ENCODE data around the gene CCNL1.
"Not testable (repeated sequence)": the region's sequence is repeated elsewhere in the genome, so short reads cannot be mapped to it uniquely, and the experiment has no call there.

CCNL1 gene

DNA sequence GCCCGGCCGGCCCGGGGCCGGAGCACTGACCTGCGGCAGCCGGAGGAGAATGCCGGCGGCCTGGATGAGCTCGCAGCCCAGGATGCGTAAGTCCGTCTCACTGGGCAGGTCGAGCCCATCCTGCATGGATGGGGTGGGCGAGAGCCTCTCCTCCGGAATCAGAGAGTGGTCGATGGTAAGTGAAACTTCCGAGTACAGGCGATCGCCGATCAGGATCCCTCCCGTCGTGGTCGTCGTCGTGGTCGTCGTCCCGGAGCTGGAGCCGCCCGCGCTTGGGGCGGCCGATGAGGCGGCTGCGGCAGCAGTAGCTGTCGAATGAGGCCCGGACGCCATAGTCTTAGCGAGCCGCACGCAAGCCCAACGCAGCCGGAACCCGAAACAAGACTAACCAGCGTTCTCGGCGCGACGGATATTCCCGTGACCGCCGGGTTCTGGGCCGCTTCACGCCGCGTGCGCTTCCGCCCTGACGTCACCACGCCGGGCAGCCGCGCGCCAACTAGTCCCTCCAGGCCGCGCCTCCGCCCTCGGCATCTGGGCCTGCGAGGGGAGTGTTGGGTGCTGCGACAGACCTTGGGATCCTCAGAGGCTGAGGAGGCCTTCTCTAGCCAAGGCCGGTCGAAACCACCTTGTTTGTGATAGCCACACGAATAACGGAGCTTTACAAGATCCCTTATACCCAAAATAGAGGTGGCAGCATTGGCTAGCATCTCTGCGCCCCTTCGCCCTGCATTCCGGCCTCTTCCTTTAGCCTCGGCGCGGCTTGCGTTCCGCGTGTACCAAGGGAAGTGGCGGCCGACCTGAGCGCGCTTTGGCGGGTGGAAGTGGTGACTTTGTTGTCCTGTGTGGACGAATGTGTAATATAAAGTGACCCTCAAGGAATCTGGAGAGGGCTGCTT, at the start of gene CCNL1:
Gene CCNL1 (minus strand): TSS at position 386 of the 896 bp plus-strand sequence. CDS start 53 bp downstream, at position 333.
- DNase-seq (ENCODE audit: low read depth): peak; percentile 85

DNA sequence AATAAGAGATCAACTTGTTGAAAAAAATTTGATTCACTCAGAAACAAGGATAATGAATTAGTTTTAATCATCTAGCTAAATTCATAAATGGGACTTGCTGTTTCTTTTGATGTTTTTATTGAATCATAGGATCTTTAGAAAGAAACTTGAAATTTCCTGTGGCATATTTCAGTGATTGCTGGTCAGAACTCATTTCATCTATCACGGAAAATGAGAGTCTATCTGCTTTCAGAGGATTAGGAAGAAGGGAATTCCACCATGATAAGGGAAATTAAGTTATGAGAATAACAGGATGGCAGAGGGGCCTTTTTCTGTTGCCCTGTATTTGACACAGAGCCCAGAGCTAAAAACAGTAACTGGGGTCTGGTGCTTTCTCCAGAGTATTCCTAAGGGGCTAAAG, 44.9 kb upstream of the CCNL1 start:
- DNase-seq (ENCODE audit: low read depth): no peak

DNA sequence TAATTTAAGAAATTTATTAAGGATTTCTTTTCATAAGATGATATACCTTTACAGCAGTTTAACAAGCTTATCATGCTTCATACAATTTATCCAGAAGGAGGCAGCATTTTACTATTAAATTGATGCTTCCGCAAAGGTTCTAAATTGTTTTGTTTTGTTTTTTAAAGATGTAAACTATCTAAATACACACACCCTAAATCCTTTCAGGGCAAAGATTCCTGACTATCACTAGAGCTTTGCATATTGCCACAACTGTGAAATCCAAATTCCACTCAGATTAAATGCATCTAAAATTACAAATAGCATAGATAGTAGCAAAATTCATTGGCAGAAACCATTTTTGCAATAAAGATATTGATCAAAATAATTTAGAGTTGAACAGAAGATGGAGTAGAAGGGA, 44.5 kb upstream of the CCNL1 start:
- DNase-seq (ENCODE audit: low read depth): no peak

DNA sequence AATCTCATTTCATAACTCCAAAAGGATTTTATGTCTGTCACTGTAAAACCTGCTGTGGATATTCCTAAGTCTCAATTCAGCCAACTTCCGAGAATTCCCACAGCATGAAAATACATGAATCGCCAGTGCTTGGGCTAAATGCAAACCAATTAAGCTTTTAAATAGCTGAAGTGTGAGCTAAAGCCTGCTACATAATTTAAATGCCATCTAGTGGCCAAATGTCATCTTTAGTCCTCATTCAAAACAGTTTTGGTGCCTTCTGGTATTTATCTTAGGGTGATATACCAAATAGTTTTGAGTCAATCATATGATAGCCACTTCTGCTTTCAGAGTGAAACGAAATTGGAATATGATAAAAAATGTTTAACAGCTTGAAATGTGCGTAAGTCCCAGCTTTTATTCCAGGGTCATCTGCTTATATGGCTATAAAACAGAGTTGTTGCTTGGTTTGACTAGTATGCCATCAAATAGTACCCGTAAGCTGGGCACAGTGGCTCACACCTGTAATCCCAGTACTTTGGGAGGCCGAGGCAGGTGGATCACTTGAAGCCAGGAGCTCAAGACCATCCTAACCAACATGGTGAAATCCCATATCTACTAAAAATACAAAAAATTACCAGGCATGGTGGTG, 41.8 kb upstream of the CCNL1 start:
- no peak for DNase-seq (ENCODE audit: low read depth)

DNA sequence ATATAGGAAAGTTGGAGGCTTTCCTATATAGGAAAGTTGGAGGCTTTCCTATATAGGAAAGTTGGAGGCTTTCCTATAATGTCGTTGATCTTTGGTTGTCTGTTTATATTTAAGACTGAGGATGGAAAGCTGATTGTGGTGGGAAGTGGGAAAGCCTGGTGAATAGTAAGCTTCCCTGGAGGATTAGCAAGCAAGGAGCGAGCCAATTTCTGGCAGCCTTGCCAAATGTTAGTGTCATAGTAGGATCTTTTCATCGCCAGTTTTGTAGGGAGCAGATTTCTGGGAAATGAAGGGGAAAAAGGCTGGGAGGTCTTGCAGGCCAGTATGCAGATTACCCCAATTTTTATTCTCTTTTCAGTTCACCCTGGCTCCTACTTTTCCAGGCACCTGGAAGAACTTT, 39.9 kb upstream of the CCNL1 start:
- no peak for DNase-seq (ENCODE audit: low read depth)

DNA sequence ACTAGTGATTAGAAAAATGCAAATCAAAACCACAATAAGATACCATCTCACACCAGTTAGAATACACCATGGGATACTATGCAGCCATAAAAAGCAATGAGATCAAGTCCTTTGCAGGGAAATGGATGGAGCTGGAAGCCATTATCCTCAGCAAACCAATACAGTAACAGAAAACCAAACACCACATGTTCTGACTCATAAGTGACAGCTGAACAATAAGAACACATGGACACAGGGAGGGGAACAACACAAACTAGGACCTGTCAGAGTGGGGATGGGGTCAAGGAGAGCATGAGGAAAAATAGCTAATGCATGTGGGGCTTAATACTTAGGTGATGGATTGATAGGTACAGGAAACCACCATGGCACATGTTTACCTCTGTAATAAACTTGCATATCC, 36.0 kb upstream of the CCNL1 start:
- no peak for DNase-seq (ENCODE audit: low read depth)

DNA sequence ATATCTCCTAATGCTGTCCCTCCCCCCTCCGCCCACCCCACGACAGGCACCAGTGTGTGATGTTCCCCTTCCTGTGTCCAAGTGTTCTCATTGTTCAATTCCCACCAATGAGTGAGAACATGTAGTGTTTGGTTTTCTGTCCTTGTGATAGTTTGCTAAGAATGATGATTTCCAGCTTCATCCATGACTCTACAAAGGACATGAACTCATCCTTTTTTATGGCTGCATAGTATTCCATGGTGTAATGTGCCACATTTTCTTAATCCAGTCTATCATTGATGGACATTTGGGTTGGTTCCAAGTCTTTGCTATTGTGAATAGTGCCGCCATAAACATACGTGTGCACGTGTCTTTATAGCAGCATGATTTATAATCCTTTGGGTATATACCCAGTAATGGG, 31.2 kb upstream of the CCNL1 start:
- not testable (repeated sequence) for DNase-seq (ENCODE audit: low read depth)

DNA sequence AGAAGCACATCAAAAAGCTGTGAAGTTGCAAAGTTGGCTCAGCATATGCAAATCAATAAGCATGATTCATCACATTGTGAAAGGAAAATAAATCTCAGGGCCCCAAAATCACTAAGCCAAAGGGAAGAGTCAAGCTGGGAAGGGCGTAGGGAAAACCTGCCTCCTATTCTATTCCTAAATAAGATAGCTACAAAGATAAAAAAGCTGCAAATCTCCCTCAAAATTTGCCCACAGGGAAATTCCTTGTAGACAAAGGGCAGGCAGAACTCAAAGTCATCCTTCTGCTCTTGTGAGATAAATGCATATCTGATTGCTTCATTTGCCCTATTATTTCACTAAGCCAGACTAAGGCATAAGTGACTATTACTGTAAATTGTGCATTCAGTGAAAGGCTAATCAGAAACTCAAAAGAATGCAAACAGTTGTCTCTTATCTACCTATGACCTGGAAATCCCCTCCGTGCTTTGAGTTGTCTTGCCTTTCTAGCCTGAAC, 30.5 kb upstream of the CCNL1 start:
- no peak for DNase-seq (ENCODE audit: low read depth)

DNA sequence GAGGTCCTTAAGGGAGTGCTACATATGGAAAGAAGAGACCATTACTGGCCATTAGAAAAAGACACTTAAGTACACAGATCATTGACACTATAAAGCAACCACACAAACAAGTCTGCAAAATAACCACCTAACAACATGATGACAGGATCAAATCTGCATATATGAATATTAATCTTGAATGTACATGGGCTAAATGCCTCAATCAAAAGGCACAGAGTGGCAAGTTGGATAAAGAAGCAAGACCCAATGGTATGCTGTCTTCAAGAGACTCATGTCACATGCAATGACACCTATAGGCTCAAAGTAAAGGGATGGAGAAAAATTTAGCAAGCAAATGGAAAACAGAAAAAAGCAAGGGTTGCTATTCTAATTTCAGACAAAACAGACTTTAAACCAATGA, 28.4 kb upstream of the CCNL1 start:
- DNase-seq (ENCODE audit: low read depth): no peak

DNA sequence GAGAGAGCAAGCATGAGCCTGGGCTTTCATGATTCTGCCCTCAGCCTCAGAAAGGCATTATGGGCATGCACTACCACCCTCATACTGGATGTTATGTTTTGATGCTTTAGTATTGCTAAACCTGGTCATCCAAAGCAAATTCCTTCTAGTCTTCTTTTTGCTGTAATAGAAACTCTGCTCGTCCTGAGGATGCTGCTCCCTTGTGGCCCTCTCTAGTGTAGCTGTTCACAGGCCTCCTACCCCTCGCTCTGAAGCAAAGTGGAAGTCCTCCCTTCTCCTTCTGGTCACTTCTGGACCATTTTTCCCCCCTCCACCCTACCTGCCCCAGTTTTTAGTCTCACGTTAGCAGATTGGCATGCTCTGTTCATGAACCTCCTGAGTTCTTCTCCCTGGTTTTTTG, 22.9 kb upstream of the CCNL1 start:
- DNase-seq (ENCODE audit: low read depth): no peak

DNA sequence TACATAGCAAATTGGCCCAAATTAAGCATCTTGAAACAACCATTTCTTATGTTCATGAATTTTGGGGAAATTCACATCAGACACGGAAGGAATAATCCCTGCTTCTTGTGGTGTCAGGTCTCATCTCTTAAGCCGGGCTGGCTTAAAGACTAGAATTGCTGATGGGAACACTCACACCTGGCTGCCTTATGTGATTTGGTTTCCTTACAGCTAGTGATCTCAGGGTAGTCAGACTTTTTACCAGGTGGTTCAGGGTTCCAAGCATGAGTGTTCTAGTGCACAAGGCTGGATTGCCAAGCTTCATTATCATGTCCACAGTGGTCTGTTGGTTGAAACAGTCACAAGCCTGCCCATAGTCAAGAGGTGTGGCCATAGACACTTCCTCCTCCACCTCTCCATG, 20.3 kb upstream of the CCNL1 start:
- DNase-seq (ENCODE audit: low read depth): no peak

DNA sequence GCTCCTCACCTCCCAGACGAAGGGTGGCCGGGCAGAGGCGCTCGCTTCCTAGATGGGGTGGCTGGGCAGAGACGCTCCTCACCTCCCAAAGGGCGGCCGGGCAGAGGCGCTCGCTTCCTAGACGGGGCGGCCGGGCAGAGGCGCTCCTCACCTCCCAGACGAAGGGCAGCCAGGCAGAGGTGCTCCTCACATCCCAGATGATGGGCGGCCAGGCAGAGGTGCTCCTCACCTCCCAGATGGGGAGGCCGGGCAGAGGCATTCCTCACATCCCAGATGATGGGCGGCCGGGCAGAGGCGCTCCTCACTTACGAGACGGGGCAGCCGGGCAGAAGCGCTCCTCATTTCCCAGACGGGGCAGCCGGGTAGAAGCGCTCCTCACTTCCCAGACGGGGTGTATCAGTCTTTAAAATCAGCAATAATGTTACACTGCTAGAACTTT, 19.4 kb upstream of the CCNL1 start:
- DNase-seq (ENCODE audit: low read depth): no peak

DNA sequence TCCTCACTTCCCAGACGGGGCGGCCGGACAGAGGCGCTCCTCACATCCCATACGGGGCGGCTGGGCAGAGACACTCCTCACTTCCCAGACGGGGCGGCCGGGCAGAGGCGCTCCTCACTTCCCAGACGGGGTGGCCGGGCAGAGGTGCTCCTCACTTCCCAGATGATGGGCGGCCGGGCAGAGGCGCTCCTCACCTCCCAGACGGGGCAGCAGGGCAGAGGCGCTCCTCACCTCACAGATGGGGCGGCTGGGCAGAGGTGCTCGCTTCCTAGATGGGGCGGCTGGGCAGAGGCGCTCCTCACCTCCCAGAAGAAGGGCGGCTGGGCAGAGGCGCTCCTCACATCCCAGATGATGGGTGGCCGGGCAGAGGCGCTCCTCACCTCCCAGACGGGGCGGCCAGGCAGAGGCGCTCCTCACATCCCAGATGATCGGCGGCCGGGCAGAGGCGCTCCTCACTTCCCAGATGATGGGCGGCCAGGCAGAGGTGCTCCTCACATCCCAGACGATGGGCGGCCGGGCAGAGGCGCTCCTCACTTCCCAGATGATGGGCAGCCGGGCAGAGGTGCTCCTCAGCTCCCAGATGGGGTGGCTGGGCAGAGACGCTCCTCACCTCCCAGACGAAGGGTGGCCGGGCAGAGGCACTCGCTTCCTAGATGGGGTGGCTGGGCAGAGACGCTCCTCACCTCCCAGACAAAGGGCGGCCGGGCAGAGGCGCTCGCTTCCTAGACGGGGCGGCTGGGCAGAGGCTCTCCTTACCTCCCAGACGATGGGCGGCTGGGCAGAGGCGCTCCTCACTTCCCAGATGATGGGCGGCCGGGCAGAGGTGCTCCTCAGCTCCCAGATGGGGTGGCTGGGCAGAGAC, 18.8 kb upstream of the CCNL1 start:
- DNase-seq (ENCODE audit: low read depth): not testable (repeated sequence)

DNA sequence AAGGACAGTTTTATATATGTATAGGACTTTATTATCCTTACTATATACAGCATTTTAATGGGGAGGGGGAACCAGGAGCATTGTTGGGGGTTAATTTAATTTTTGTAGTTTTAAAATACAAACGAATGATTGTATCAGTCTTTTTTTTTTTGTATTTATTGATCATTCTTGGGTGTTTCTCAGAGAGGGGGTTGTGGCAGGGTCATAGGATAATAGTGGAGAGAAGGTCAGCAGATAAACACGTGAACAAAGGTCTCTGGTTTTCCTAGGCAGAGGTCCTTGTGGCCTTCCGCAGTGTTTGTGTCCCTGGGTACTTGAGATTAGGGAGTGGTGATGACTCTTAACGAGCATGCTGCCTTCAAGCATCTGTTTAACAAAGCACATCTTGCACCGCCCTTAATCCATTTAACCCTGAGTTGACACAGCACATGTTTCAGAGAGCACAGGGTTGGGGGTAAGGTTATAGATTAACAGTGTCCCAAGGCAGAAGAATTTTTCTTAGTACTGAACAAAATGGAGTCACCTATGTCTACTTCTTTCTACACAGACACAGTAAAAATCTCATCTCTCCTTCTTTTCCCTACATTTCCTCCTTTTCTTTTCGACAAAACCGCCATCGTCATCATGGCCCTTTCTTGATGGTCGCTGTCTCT, 18.0 kb upstream of the CCNL1 start:
- not testable (repeated sequence) for DNase-seq (ENCODE audit: low read depth)

DNA sequence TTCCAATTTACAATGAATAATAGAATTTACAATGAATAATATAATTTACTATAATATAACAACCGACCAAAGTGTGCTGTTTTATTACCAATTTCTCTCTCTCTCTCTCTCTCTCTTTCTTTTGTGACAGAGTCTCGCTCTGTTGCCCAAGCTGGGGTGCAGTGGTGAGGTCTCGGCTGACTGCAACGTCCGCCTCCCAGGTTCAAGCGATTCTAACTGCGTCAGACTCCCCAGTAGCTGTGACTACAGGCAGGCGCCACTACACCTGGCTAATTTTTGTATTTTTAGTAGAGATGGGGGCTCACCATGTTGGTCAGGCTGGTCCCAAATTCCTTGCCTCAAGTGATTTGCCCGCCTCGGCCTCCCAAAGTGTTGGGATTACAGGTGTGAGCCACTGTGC, 17.0 kb upstream of the CCNL1 start:
- no peak for DNase-seq (ENCODE audit: low read depth)

DNA sequence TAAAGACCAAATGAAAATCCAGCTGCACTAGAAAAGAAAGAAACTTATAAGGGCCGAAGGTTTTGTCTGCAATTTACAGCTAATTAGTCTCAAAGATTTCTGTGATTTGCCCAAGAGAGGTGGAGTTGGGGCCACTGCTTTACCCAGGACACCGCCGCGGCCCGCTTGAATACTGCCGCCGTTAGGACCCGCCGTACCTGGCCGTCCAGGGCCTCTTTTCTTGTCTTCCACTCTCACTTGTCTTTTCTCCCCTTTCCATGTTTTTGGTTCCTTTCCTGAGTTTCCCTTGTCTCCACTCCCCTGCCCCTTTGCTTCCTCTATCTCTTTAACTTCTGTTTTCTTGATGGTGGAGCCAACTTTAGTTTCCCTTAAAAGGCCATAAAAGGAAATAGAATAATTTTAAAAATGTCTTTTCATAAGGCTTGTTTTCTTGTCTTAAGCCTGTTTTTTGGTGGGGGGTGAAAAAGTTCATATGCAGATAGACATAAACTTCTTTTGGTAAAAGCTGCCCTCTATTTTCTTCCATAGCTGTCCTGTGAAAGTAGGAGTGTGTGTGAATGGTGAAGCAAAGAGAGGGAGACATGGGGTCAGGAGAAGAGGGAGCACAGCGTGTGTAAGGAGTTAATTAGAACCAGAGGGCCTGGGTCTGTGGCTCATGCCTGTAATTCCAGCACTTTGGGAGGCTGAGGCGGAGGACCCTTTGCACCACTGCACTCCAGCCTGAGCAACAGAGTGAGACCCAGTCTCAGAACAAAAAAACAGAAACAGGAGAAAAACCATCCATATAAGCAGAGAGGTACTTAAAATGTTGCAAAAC, 16.0 kb upstream of the CCNL1 start:
- no peak for DNase-seq (ENCODE audit: low read depth)

DNA sequence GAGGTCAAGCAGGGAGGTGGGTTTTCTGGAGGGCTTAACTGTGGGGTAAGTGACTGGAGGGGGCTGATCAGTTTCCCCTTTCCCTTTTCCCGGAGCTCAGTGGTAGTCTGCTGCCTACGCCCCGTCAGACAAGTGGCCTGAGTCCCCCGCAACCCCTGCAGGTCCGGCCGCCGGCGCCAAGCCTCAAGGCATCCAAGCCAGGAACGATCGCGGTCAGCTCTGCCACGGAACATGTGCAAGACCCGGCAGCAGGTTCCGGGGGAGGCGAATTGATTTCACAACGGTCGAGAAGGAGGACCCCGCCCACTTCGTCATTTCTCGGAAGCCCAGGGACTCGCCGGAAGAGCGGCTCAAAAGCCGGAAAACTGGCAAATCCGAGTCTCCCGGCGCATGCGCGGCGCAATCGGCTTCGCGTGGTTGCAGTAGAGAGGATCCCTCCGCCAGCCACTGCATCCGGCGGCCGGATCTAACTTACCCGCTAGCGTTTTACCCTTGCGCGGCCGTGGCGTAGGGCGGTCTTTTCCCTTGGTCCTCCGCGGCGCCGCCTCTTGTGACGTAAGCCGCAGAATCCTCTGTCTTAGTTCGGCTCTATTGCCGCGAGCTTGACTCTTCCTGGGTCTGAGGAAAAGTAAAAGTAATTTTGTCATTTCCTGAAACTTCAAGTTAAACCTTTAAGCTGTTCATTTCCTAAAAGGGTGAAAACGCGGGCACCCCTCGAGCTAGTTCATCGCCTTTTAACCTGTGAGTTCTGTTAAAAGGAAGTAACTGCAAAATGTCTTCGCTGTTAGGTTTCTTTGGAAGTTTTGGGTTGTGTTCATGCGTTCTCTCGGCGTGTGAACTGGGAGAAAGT, 14.9 kb upstream of the CCNL1 start:
- peak; percentile 98 for DNase-seq (ENCODE audit: low read depth)

DNA sequence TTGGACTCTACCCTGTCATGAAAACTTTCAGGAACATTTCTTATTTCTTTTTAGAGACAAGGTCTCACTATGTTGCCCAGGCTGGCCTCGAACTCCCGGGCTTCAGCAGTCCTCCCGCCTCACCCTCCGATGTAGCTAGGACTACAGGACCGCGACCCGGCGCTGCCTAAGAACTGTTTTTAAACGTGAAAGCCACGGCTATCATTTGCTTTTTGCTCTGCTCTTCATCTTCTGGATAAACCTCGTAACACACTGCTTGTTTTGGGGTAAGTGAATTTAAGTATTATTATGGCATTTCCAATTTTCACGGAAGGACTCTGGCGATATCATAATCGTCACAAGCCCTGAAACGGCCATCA, 14.3 kb upstream of the CCNL1 start:
- DNase-seq (ENCODE audit: low read depth): peak; percentile 22

DNA sequence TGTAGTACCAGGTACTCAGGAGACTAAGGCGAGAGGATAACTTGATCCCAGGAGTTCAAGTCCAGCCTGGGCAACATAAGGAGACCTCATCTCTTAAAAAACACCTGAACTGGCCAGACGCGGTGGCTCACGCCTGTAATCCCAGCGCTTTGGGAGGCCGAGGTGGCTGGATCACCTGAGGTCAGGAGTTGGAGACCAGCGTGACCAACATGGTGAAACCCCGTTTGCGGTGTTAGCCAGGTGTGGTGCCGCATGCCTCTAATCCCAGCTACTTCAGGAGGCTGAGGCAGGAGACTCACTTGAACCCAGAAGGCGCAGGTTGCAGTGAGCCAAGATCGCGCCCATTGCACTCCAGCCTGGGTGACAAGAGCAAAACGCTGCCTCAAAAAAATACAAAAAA, 13.4 kb upstream of the CCNL1 start:
- DNase-seq (ENCODE audit: low read depth): not testable (repeated sequence)

DNA sequence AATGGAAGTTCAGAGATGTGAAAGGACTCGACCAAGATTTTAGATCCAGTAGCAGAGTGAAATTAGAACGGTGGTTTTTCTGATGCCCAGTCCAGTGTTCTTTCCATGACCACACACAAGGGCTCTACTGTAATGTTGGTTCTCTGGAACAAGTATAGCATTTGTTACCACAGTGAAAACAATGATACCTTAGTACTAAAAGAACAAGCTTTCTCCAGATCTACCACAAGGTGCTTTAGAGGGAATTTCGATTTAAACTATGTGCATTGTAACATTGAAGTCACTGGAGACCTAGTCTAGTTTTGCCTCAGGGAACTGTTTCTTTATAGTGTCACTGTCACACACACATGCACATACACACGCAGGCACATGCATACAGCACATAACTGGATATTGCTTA, 12.8 kb upstream of the CCNL1 start:
- DNase-seq (ENCODE audit: low read depth): no peak

All from HS-27A (cell line).